BJ (cell line): ENCODE results near the gene XXYLT1. TPM values are rescaled to one million over a fixed set of nuclear protein-coding genes. Genes with fewer than 3 reads are reported as not detected.

Experiments used
- CTCF ChIA-PET: fragments of 350-600 bp; formaldehyde crosslinking; extraction: SDS; loops from one replicate; lab custom pipeline; 2021; ENCODE audit warnings: antibody characterized with exemption, inconsistent platforms; lab: Yijun Ruan, JAX
- POLR2A ChIA-PET: fragments of 300-600 bp; sonication (Branson Sonifier 250); formaldehyde crosslinking; extraction: SDS; loops from one replicate; lab custom pipeline; 2021; ENCODE audit warnings: antibody characterized with exemption; lab: Charles Lee
- DNase-seq: peaks from one replicate; pipeline ENCODE4 v3.0.0-alpha.2; 2011; ENCODE audit warnings: low read depth
- H3K27me3 ChIP-seq: 2 replicates; pipeline ENCODE4 v1.6.0; 2011; ENCODE audit warnings: low read length; ENCODE audit not compliant: control insufficient read depth, insufficient read depth
- H3K36me3 ChIP-seq: 2 replicates; pipeline ENCODE4 v1.5.1; 2011; ENCODE audit warnings: low read length; ENCODE audit not compliant: control insufficient read depth, insufficient read depth
- H3K4me3 ChIP-seq: 2 replicates; pipeline ENCODE4 v1.5.1; 2011; ENCODE audit warnings: low read depth, mild to moderate bottlenecking, control low read depth, low read length
- CTCF ChIP-seq: IDR thresholded peaks from 2 replicates; pipeline ENCODE4 v1.5.1; 2011; ENCODE audit warnings: low read depth, mild to moderate bottlenecking, control low read depth, inconsistent platforms, low read length, moderate library complexity; ENCODE audit not compliant: insufficient read depth
- polyA plus RNA-seq: library from polyadenylated mRNA; depleted of rRNA; stranded (reverse); fragments of >200 nt; gene quantifications from 2 replicates; pipeline ENCODE4 v1.2.3, GENCODE V29; 2011

XXYLT1 gene
- polyA plus RNA-seq, 1 experiment: 33.5 TPM

GRCh38 chr3:195073866-195074860 is 196.8 kb downstream of the XXYLT1 start:
- Histone ChIP-seq H3K4me3 (no peak overlapping the region), H3K36me3 (peaks cover 5% of the 10 kb centered on the region), H3K27me3 (no peaks in the 10 kb centered on the region)
- no peak for DNase-seq
- CTCF ChIA-PET: interaction anchor here (1.1 to 1.6 kb wide), 3 partner anchors 10 to 40 kb away, joined by 3 to 5 read pairs (median 3); no protein-coding TSS in a partner anchor
- POLR2A ChIA-PET: no interaction called here
- no peak for TF ChIP-seq CTCF

- ChIA-PET CTCF (no interaction called here), POLR2A (no interaction called here)
- DNase-seq: no peak
- Histone ChIP-seq H3K4me3 (no peak overlapping the region), H3K36me3 (peaks cover 5% of the 10 kb centered on the region), H3K27me3 (no peaks in the 10 kb centered on the region)
- TF ChIP-seq CTCF: no peak
Measured at GRCh38 chr3:195072916-195073564, 197.9 kb downstream of the XXYLT1 start.

- no peaks in the 10 kb centered on the region for H3K27me3 ChIP-seq
- CTCF ChIA-PET: no interaction called here
- DNase-seq: no peak
- H3K4me3 ChIP-seq: no peak overlapping the region
- peaks cover 5% of the 10 kb centered on the region for H3K36me3 ChIP-seq
- POLR2A ChIA-PET: no interaction called here
- TF ChIP-seq CTCF: no peak
Measured at GRCh38 chr3:195071916-195072820, 198.8 kb downstream of the XXYLT1 start.

- Histone ChIP-seq H3K4me3 (no peak overlapping the region), H3K27me3 (no peaks in the 10 kb centered on the region), H3K36me3 (peaks cover 5% of the 10 kb centered on the region)
- TF ChIP-seq CTCF: no peak
- DNase-seq: no peak
- CTCF ChIA-PET: no interaction called here
- POLR2A ChIA-PET: no interaction called here
Measured at GRCh38 chr3:195071011-195071728, 199.8 kb downstream of the XXYLT1 start.
